HG03139 (cell line): Measurements from ENCODE around the gene GNAO1.

Experiments used
- ATAC-seq: cut with Tn5 transposase; IDR thresholded peaks from one replicate; pipeline ENCODE4 v1.9.1; 2021; ENCODE audit not compliant: unreplicated experiment

Gene GNAO1

GRCh38 chr16:56263711-56264608 is 72.7 kb downstream of the GNAO1 start:
- ATAC-seq, result no peak

- no peak for ATAC-seq
Measured at GRCh38 chr16:56264609-56264972, 73.3 kb downstream of the GNAO1 start.

GRCh38 chr16:56265184-56265583 is 73.9 kb downstream of the GNAO1 start:
- no peak for ATAC-seq

- no peak for ATAC-seq
Measured at GRCh38 chr16:56265746-56266145, 74.5 kb downstream of the GNAO1 start.

- ATAC-seq, result no peak
Measured at GRCh38 chr16:56266641-56267607, 75.6 kb downstream of the GNAO1 start.

- no peak for ATAC-seq
Measured at GRCh38 chr16:56267888-56268287, 76.6 kb downstream of the GNAO1 start.

GRCh38 chr16:56268799-56269198 is 77.5 kb downstream of the GNAO1 start:
- ATAC-seq, result no peak

- ATAC-seq, result no peak
Measured at GRCh38 chr16:56269281-56269680, 78.0 kb downstream of the GNAO1 start.

- ATAC-seq, result no peak
Measured at GRCh38 chr16:56269811-56270684, 78.8 kb downstream of the GNAO1 start.

GRCh38 chr16:56270828-56271227 is 79.5 kb downstream of the GNAO1 start:
- ATAC-seq, result no peak

GRCh38 chr16:56272583-56272894 is 81.2 kb downstream of the GNAO1 start:
- no peak for ATAC-seq

GRCh38 chr16:56273615-56274014 is 82.3 kb downstream of the GNAO1 start:
- no peak for ATAC-seq

GRCh38 chr16:56274369-56274768 is 83.1 kb downstream of the GNAO1 start:
- ATAC-seq, result no peak

GRCh38 chr16:56275076-56275475 is 83.8 kb downstream of the GNAO1 start:
- no peak for ATAC-seq

- ATAC-seq, result no peak
Measured at GRCh38 chr16:56275801-56276200, 84.5 kb downstream of the GNAO1 start.

- no peak for ATAC-seq
Measured at GRCh38 chr16:56277075-56277474, 85.8 kb downstream of the GNAO1 start.

- no peak for ATAC-seq
Measured at GRCh38 chr16:56278196-56278855, 87.0 kb downstream of the GNAO1 start.

- no peak for ATAC-seq
Measured at GRCh38 chr16:56279132-56279531, 87.8 kb downstream of the GNAO1 start.

- ATAC-seq, result no peak
Measured at GRCh38 chr16:56279914-56280313, 88.6 kb downstream of the GNAO1 start.

- ATAC-seq, result no peak
Measured at GRCh38 chr16:56281249-56281805, 90.0 kb downstream of the GNAO1 start.
